Liver (tissue), 9 donors: ENCODE data around the gene TEX10. TPM values are rescaled to one million over a fixed set of nuclear protein-coding genes. Genes with fewer than 3 reads are reported as not detected.

Experiments used
- DNase-seq: peaks from one replicate; pipeline ENCODE4 v3.0.0-alpha.2; 2017; ENCODE audit warnings: low spot score
- H3K27ac ChIP-seq, 2 donors: one replicate each; pipeline ENCODE4 v1.7.0; 2013; ENCODE audit warnings: inconsistent platforms in 2 of 2, low read length in 2 of 2, control low read depth in 1 of 2, low read depth in 1 of 2, mild to moderate bottlenecking in 1 of 2
- H3K27me3 ChIP-seq, 4 donors: one replicate each; pipeline versions ENCODE4 v1.6.1 to v1.7.0; 2013; ENCODE audit warnings: low read length in 3 of 4, inconsistent platforms in 1 of 4, mild to moderate bottlenecking in 1 of 4, moderate library complexity in 1 of 4; ENCODE audit not compliant: control insufficient read depth in 4 of 4, insufficient read depth in 4 of 4
- H3K36me3 ChIP-seq, 4 donors: one replicate each; pipeline versions ENCODE4 v1.6.1 to v1.7.0; 2013; ENCODE audit warnings: low read length in 3 of 4, mild to moderate bottlenecking in 3 of 4, low read depth in 1 of 4, moderate library complexity in 1 of 4; ENCODE audit not compliant: control insufficient read depth in 4 of 4, insufficient read depth in 3 of 4
- H3K4me1 ChIP-seq, 4 donors: one replicate each; pipeline versions ENCODE4 v1.6.1 to v1.7.0; 2013; ENCODE audit warnings: low read length in 3 of 4, mild to moderate bottlenecking in 3 of 4, moderate library complexity in 1 of 4; ENCODE audit not compliant: control insufficient read depth in 4 of 4, insufficient read depth in 4 of 4
- H3K4me3 ChIP-seq, 3 donors: one replicate each; pipeline versions ENCODE4 v1.6.1 to v1.7.0; 2013; ENCODE audit warnings: low read length in 3 of 3, control low read depth in 1 of 3, low read depth in 1 of 3, mild to moderate bottlenecking in 1 of 3
- H3K9ac ChIP-seq, 2 donors: one replicate each; pipeline ENCODE4 v1.7.0; 2013; ENCODE audit warnings: low read length in 2 of 2, mild to moderate bottlenecking in 2 of 2, moderate library complexity in 2 of 2, control low read depth in 1 of 2, low read depth in 1 of 2
- H3K9me3 ChIP-seq, 4 donors: one replicate each; pipeline versions ENCODE4 v1.6.1 to v1.7.0; 2013; ENCODE audit warnings: low read length in 3 of 4; ENCODE audit not compliant: control insufficient read depth in 4 of 4
- EGR1 ChIP-seq, 2 donors: IDR thresholded peaks; 2 replicates each; pipeline ENCODE4 v1.6.1; 2016 to 2018; ENCODE audit warnings: antibody characterized with exemption in 2 of 2, low read depth in 2 of 2
- FOXA1 ChIP-seq: IDR thresholded peaks from 2 replicates; pipeline ENCODE4 v1.6.1; 2016; ENCODE audit warnings: antibody characterized with exemption
- FOXA2 ChIP-seq: IDR thresholded peaks from 2 replicates; pipeline ENCODE4 v1.6.1; 2016; ENCODE audit warnings: antibody characterized with exemption
- GABPA ChIP-seq, 2 donors: IDR thresholded peaks in 1 of 2; conservative IDR thresholded peaks in 1 of 2; 2 replicates each; pipeline ENCODE4 v1.6.1; 2016; ENCODE audit warnings: antibody characterized with exemption in 2 of 2, mild to moderate bottlenecking in 1 of 2, moderate library complexity in 1 of 2
- HNF4A ChIP-seq, 2 donors: conservative IDR thresholded peaks; 2 replicates each; pipeline ENCODE4 v1.6.1; 2016; ENCODE audit warnings: antibody characterized with exemption in 2 of 2, mild to moderate bottlenecking in 2 of 2
- HNF4G ChIP-seq: IDR thresholded peaks from 2 replicates; pipeline ENCODE4 v1.6.1; 2016; ENCODE audit warnings: antibody characterized with exemption
- JUND ChIP-seq, 2 donors: IDR thresholded peaks; 2 replicates each; pipeline ENCODE4 v1.6.1; 2016; ENCODE audit warnings: antibody characterized with exemption in 2 of 2
- NR2F2 ChIP-seq: IDR thresholded peaks from 2 replicates; pipeline ENCODE4 v1.6.1; 2016; ENCODE audit warnings: antibody characterized with exemption
- RAD21 ChIP-seq, 2 donors: IDR thresholded peaks; 2 replicates each; pipeline ENCODE4 v1.6.1; 2016; ENCODE audit warnings: antibody characterized with exemption in 2 of 2, mild to moderate bottlenecking in 2 of 2
- RXRA ChIP-seq, 2 donors: IDR thresholded peaks; 2 replicates each; pipeline ENCODE4 v1.6.1; 2017 to 2018; ENCODE audit warnings: antibody characterized with exemption in 2 of 2, mild to moderate bottlenecking in 1 of 2
- SP1 ChIP-seq: IDR thresholded peaks from 2 replicates; pipeline ENCODE4 v1.6.1; 2018; ENCODE audit warnings: antibody characterized with exemption, mild to moderate bottlenecking
- TAF1 ChIP-seq: conservative IDR thresholded peaks from 2 replicates; pipeline ENCODE4 v1.6.1; 2016; ENCODE audit warnings: antibody characterized with exemption, mild to moderate bottlenecking
- YY1 ChIP-seq: IDR thresholded peaks from 2 replicates; pipeline ENCODE4 v1.6.1; 2016; ENCODE audit warnings: antibody characterized with exemption, mild to moderate bottlenecking
- WGBS: extraction: QIAGEN DNeasy Blood & Tissue Kit; methylation state at CpG from one replicate; pipeline ENCODE4 v1.1.7; 2013; 5-methylcytosine and 5-hydroxymethylcytosine counted together
- polyA plus RNA-seq, 2 donors: library from polyadenylated mRNA; stranded (reverse) in 1 of 2; unstranded in 1 of 2; fragments of 200-250 nt in 1 of 2; fragments of >200 nt in 1 of 2; fragmentation: Nextera tagmentation in 1 of 2; extraction: Ambion mirVana in 1 of 2; gene quantifications; one replicate each; pipeline versions ENCODE4 v1.2.1 to v1.2.3, GENCODE V29; 2013 to 2015
- total RNA-seq, 2 donors: library from RNA; depleted of rRNA; stranded (reverse); fragments of >200 nt; gene quantifications; one replicate each; pipeline ENCODE4 v1.2.3, GENCODE V29; 2014
- TF ChIP-seq, protein P1 (sequence below): IDR thresholded peaks from 2 replicates; pipeline ENCODE4 v1.6.1; 2016; ENCODE audit warnings: antibody characterized with exemption
- TF ChIP-seq, protein P2 (sequence below): fragments of 150-350 bp; IDR thresholded peaks from 2 replicates; pipeline ENCODE4 v1.5.1; 2017; ENCODE audit warnings: improper control_type of control experiment, low read depth, low read length; ENCODE audit not compliant: missing input control
- TF ChIP-seq, protein P3 (sequence below): IDR thresholded peaks from 2 replicates; pipeline ENCODE4 v1.6.1; 2016; ENCODE audit warnings: antibody characterized with exemption, mild to moderate bottlenecking
- TF ChIP-seq, protein P4 (sequence below): IDR thresholded peaks from 2 replicates; pipeline ENCODE4 v1.6.1; 2016; ENCODE audit warnings: antibody characterized with exemption
- TF ChIP-seq, protein P5 (sequence below): IDR thresholded peaks from 2 replicates; pipeline ENCODE4 v1.6.1; 2016; ENCODE audit warnings: antibody characterized with exemption
- donor health status: healthy.
- donor health status: healthy.
- donor health status: healthy.
- donor health status: healthy.
- donor health status: healthy.

TEX10 gene
- total and polyA plus RNA-seq, 4 donors, result 3.3 to 10.0 (median 6.1) TPM

DNA sequence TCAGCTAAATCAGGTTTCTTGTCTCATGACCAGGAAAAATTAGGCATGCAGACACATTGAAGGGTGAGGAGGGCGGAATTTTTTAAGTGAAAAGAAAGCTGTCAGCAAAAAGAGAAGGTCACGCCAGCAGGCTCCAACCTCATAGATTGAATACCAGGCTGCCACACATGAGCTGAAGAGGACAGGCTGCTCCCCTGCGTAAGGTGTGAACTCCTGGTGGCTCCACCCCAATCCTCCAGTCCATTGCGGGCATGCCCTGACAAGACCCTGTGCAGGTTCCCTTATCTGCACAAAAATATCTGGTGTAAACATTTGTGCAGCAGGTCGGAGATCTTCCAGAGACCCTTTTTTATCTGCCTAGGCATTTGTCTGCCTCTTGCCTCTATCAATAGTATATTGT lies 22.9 kb upstream of the TEX10 start:
- H3K36me3 ChIP-seq, result no peaks in the 10 kb centered on the region
- no peak overlapping the region for H3K9ac ChIP-seq
- no peaks in the 10 kb centered on the region for H3K4me1 ChIP-seq
- WGBS, result 89% methylated on average over 5 of the region's 5 CpGs
- no peak for TF ChIP-seq JUND (IDR thresholded peaks at IDR 0.05)
- no peak for TF ChIP-seq RAD21 (IDR thresholded peaks at IDR 0.05)
- TF ChIP-seq, protein P1, sequence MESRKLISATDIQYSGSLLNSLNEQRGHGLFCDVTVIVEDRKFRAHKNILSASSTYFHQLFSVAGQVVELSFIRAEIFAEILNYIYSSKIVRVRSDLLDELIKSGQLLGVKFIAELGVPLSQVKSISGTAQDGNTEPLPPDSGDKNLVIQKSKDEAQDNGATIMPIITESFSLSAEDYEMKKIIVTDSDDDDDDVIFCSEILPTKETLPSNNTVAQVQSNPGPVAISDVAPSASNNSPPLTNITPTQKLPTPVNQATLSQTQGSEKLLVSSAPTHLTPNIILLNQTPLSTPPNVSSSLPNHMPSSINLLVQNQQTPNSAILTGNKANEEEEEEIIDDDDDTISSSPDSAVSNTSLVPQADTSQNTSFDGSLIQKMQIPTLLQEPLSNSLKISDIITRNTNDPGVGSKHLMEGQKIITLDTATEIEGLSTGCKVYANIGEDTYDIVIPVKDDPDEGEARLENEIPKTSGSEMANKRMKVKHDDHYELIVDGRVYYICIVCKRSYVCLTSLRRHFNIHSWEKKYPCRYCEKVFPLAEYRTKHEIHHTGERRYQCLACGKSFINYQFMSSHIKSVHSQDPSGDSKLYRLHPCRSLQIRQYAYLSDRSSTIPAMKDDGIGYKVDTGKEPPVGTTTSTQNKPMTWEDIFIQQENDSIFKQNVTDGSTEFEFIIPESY, result no peak
- TF ChIP-seq NR2F2, result no peak
- TF ChIP-seq, protein P2, sequence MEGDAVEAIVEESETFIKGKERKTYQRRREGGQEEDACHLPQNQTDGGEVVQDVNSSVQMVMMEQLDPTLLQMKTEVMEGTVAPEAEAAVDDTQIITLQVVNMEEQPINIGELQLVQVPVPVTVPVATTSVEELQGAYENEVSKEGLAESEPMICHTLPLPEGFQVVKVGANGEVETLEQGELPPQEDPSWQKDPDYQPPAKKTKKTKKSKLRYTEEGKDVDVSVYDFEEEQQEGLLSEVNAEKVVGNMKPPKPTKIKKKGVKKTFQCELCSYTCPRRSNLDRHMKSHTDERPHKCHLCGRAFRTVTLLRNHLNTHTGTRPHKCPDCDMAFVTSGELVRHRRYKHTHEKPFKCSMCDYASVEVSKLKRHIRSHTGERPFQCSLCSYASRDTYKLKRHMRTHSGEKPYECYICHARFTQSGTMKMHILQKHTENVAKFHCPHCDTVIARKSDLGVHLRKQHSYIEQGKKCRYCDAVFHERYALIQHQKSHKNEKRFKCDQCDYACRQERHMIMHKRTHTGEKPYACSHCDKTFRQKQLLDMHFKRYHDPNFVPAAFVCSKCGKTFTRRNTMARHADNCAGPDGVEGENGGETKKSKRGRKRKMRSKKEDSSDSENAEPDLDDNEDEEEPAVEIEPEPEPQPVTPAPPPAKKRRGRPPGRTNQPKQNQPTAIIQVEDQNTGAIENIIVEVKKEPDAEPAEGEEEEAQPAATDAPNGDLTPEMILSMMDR, result no peak
- TF ChIP-seq GABPA (IDR thresholded peaks at IDR 0.05 in 1 of 2, conservative IDR thresholded peaks at IDR 0.05 in 1 of 2), result no peak
- TF ChIP-seq YY1, result no peak
- TF ChIP-seq, protein P3, sequence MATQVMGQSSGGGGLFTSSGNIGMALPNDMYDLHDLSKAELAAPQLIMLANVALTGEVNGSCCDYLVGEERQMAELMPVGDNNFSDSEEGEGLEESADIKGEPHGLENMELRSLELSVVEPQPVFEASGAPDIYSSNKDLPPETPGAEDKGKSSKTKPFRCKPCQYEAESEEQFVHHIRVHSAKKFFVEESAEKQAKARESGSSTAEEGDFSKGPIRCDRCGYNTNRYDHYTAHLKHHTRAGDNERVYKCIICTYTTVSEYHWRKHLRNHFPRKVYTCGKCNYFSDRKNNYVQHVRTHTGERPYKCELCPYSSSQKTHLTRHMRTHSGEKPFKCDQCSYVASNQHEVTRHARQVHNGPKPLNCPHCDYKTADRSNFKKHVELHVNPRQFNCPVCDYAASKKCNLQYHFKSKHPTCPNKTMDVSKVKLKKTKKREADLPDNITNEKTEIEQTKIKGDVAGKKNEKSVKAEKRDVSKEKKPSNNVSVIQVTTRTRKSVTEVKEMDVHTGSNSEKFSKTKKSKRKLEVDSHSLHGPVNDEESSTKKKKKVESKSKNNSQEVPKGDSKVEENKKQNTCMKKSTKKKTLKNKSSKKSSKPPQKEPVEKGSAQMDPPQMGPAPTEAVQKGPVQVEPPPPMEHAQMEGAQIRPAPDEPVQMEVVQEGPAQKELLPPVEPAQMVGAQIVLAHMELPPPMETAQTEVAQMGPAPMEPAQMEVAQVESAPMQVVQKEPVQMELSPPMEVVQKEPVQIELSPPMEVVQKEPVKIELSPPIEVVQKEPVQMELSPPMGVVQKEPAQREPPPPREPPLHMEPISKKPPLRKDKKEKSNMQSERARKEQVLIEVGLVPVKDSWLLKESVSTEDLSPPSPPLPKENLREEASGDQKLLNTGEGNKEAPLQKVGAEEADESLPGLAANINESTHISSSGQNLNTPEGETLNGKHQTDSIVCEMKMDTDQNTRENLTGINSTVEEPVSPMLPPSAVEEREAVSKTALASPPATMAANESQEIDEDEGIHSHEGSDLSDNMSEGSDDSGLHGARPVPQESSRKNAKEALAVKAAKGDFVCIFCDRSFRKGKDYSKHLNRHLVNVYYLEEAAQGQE, result no peak
- no peak for TF ChIP-seq TAF1
- no peak for TF ChIP-seq HNF4A (conservative IDR thresholded peaks at IDR 0.05)
- TF ChIP-seq EGR1 (IDR thresholded peaks at IDR 0.05; ENCODE audit: low read depth in 2 of 2), result no peak
- no peak for TF ChIP-seq HNF4G
- no peak for TF ChIP-seq FOXA2
- no peak for TF ChIP-seq RXRA (IDR thresholded peaks at IDR 0.05)
- TF ChIP-seq, protein P4, sequence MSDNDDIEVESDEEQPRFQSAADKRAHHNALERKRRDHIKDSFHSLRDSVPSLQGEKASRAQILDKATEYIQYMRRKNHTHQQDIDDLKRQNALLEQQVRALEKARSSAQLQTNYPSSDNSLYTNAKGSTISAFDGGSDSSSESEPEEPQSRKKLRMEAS, result no peak
- TF ChIP-seq FOXA1, result no peak
- TF ChIP-seq SP1, result no peak
- TF ChIP-seq, protein P5, sequence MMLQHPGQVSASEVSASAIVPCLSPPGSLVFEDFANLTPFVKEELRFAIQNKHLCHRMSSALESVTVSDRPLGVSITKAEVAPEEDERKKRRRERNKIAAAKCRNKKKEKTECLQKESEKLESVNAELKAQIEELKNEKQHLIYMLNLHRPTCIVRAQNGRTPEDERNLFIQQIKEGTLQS, result no peak
- H3K27ac ChIP-seq, result no peak overlapping the region
- H3K4me3 ChIP-seq, result no peak overlapping the region
- no peak for DNase-seq
- H3K27me3 ChIP-seq, result no peaks in the 10 kb centered on the region
- peaks cover 0 to 4% (median 4%) of the 10 kb centered on the region in 4 donors for H3K9me3 ChIP-seq
